HepG2 (cell line): Measurements from ENCODE around the gene PIMREG. TPM values are rescaled to one million over a fixed set of nuclear protein-coding genes. Genes with fewer than 3 reads are reported as not detected.

ENCODE experiments used
- FUBP1 ChIP-seq: sonication (generic); formaldehyde crosslinking; IDR thresholded peaks from 2 replicates; pipeline ENCODE4 v1.5.1; 2020; ENCODE audit warnings: missing genetic modification reagents, mild to moderate bottlenecking, borderline replicate concordance
- NR0B2 ChIP-seq: sonication (generic); formaldehyde crosslinking; IDR thresholded peaks from 2 replicates; pipeline ENCODE4 v1.4.0; 2020; ENCODE audit warnings: mild to moderate bottlenecking, missing genetic modification reagents
- SP4 ChIP-seq: sonication (generic); formaldehyde crosslinking; IDR thresholded peaks from 2 replicates; pipeline ENCODE4 v1.8.1; 2023; ENCODE audit warnings: mild to moderate bottlenecking, missing genetic modification reagents
- TRAFD1 ChIP-seq: sonication (generic); formaldehyde crosslinking; IDR thresholded peaks from 2 replicates; pipeline ENCODE4 v1.5.1; 2020; ENCODE audit warnings: missing genetic modification reagents, mild to moderate bottlenecking, borderline replicate concordance
- ZBTB26 ChIP-seq: IDR thresholded peaks from 2 replicates; pipeline ENCODE4 v1.6.1; 2016; ENCODE audit warnings: missing compliant biosample characterization, missing genetic modification reagents, borderline replicate concordance
- ZHX2 ChIP-seq, 2 experiments: sonication (generic) in 1 of 2; formaldehyde crosslinking in 1 of 2; IDR thresholded peaks; 2 replicates each; pipeline versions ENCODE4 v1.6.1 to v1.9.0; 2014 to 2022; ENCODE audit warnings: antibody characterized with exemption in 1 of 2, borderline replicate concordance in 1 of 2, inconsistent platforms in 1 of 2, low read depth in 1 of 2, missing genetic modification reagents in 1 of 2
- ZNF678 ChIP-seq: sonication (generic); formaldehyde crosslinking; IDR thresholded peaks from 2 replicates; pipeline ENCODE4 v1.4.0; 2020; ENCODE audit warnings: mild to moderate bottlenecking, missing genetic modification reagents
- polyA plus RNA-seq, 8 experiments: library from polyadenylated mRNA; depleted of rRNA in 3 of 8; stranded (reverse) in 7 of 8; unstranded in 1 of 8; fragments of >200 nt; fragmentation: Illumina TruSeq in 4 of 8; extraction: Trizol in 4 of 8; gene quantifications; 2 replicates each; pipeline versions ENCODE4 v1.2.1 to v1.2.3, GENCODE V29; 2011 to 2016; ENCODE audit warnings: low read depth in 4 of 8, missing spikeins in 1 of 8, mixed read lengths in 1 of 8; ENCODE audit not compliant: insufficient read depth in 1 of 8
- total RNA-seq, 5 experiments: library from RNA; depleted of rRNA; stranded (reverse); fragments of >200 nt; fragmentation: Illumina TruSeq; extraction: Trizol; gene quantifications; 2 replicates each; pipeline ENCODE4 v1.2.3, GENCODE V29; 2016; ENCODE audit warnings: low read depth in 1 of 5

PIMREG gene
- total and polyA plus RNA-seq, 2 of the 13 experiments (the other 11 are each of a cell fraction or from before 2014, with no cell fraction given): 15.6 to 30.3 TPM

GRCh38 chr17:6446516-6447100, 2.4 kb downstream of the PIMREG start (continued):
- TF ChIP-seq ZBTB26 (CRISPR knock-in tag): no peak
- TF ChIP-seq SP4 (CRISPR knock-in tag): no peak
- TF ChIP-seq TRAFD1: no peak
- no peak for TF ChIP-seq ZHX2 (IDR thresholded peaks at IDR 0.05; ENCODE audit: low read depth)
- TF ChIP-seq ZHX2 (CRISPR knock-in tag; IDR thresholded peaks at IDR 0.05; ENCODE audit: borderline replicate concordance): no peak
- TF ChIP-seq ZNF678 (CRISPR knock-in tag): no peak
- TF ChIP-seq FUBP1: no peak
- no peak for TF ChIP-seq NR0B2 (CRISPR knock-in tag)
